Occipital lobe (tissue), 2 donors: ENCODE measurements around the gene CADM3. TPM values are rescaled to one million over a fixed set of nuclear protein-coding genes. Genes with fewer than 3 reads are reported as not detected.
A peak's percentile ranks its signal among the peaks of the same experiment; 100 is the strongest.

Source experiments
- DNase-seq: peaks from one replicate; lab custom pipeline; 2025; lab: John Stamatoyannopoulos, UW
- total RNA-seq: library from RNA; depleted of rRNA; stranded (reverse); fragments of >200 nt; gene quantifications from one replicate; pipeline ENCODE4 v1.2.3, GENCODE V29; 2014

Gene CADM3
- total RNA-seq, 1 donor from 2014 or later = 112 TPM

DNA sequence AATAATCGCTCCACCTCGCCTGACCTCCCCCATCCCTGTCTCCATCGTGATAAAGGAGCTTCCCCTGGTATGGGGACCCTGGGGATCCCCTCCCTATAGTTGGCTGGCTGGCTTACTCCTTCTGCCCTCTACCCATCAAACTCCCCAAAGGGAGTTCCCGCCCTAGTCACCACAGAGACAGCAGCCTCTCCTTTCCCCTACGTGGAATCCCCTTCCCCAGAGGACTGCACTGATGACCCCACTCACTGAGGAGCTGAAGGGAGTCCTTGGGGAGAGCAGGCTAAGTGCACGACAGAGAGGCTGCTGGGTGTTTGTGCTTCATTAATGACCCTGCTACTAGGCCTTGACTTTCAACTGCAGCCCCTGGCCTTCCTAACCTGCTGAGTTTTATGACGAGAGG is 1.9 kb downstream of the CADM3 start:
- no peak for DNase-seq

GRCh38 chr1:159175571-159175970 is 4.2 kb downstream of the CADM3 start:
- DNase-seq = no peak

- DNase-seq = no peak
Measured at GRCh38 chr1:159177272-159177907, 6.0 kb downstream of the CADM3 start.

- DNase-seq = no peak
Measured at GRCh38 chr1:159179906-159180305, 8.5 kb downstream of the CADM3 start.

DNA sequence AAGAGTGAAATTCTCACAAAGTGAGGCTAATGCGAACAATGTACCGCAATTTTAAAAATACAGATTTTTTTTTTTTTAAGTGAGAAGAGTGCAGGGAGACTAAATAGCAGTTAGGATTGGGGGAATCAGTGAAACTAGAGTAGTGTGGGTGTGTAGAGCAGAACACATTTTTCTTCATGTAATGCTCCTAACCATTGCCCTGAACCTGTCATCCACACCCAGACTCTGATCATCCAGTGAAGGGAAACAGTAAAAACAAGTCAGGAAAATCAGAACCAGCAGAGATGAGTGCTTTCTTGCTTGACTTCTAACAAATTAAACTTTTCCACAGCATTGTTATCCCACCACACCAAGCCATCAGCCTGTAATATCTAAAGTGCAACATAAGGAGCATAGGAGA is 9.1 kb downstream of the CADM3 start:
- DNase-seq = no peak

DNA sequence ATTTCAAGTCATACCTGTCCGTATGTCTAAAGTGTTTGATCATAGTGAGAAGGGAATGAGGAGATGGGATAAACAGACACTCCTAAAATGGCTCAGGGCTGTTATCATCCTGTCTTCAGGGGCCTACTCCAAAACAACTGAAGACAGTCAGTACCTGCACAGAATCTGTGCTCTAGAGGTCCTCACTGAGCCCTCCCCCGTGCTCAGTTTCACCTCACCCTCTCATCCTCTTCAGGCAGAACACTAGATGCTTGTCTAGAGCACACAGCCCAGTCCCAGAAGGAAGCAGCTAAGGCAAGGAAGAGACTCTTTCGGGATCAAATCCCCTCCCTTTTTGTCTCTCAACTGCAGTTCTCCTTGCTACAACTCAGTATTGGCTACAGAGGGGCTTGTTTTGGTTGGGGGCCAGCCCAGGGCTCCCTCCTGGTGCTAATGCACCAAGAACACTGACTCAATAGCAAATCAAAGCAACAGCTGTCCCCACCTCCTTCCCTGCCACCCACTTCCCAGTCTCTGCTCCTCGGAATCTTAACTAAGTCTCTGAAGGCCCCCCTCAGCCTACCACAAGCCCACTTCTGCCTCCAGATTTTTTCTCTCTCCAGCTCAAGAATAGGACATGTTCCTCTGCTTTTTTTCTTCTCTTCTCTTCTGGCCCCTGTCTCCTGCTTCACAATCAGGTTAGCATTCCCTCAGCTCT is 10.1 kb downstream of the CADM3 start:
- DNase-seq = no peak

GRCh38 chr1:159184201-159184600 is 12.8 kb downstream of the CADM3 start:
- DNase-seq = no peak

- DNase-seq = no peak
Measured at GRCh38 chr1:159185121-159185520, 13.7 kb downstream of the CADM3 start.

GRCh38 chr1:159187033-159187432 is 15.6 kb downstream of the CADM3 start:
- no peak for DNase-seq

DNA sequence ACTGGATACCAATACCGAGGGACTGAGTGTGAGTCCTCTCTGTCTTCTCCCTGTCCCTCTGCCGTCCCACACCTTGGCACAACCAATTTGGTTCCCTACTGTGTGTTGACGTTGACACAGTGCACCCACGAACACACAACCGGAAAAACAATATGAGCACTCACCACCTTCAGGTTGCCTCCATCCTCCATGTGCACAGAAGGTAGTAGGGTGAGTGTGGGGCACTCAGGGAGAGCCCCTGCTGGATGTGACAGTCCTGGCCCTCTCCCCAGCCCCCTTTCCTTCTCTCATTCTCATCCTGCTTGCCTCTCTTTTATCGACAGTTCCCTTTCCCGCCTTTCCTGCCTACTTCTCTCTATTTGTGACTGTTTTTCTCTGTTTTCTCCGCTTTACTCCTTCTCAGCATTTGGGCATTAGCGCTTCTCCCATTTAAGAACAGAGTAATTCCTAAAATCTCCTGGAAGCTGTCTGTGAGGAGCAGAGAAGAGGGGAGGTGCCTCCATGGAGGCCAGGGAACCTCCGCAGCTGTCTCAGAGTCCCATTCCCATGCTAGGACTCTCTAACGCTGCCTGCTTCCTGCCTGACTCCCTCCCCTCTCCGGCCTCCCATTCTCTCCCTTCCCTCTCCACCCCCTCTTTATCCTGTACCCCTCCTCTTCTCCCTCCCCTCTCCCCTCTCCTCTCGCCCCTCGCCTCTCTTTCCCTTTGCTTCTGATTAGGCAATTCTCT is 16.4 kb downstream of the CADM3 start:
- no peak for DNase-seq

- no peak for DNase-seq
Measured at GRCh38 chr1:159188375-159188788, 17.0 kb downstream of the CADM3 start.

GRCh38 chr1:159190441-159190840 is 19.0 kb downstream of the CADM3 start:
- no peak for DNase-seq

GRCh38 chr1:159196543-159196942 is 25.1 kb downstream of the CADM3 start:
- no peak for DNase-seq

DNA sequence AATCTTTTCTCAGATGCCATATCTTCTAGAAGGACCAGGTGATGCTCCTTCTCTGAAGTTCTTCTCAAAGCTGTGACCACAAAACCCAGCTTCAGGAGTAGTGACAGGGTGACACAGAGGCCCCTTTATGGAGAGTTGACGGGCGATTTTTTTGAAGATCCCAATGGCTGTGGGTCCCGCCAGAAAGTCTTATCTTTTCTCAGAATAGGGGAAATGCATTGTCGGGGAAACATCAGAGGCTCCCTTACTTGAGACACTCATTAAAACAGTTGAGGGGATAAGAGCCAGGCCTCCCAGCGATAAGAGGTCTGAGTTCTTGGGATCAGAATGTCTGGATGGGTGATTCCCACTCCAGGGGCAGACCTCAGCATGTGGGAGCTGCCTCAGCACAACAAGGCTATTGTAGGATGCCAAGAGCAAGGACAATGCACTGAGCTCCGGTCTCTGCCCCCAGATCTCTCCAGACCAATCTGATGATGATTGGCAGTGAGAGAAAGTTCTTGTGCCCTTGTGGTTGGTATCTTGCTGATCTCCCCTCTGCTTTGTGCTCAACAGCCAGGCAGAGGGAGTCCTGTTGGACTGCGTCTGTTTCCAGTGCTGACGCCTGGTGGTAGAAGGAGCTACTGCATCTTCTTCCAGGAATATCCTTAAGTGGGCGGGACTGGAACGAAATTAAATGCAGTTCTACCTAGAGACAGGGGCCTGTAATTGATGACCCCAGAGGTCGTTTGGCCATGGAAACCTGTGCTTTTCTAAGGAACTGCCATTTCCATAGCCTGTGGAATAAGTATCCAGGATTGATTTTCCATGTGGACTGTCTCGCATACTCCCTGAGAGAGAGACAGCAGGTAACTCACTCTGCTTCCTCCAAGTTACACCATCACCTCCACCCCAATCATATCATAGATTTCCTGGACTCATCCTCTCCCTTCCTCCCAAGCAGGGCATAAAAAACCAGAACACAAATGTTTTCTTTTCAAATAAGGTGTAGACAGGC is 26.4 kb downstream of the CADM3 start:
- DNase-seq = peak; percentile 63

DNA sequence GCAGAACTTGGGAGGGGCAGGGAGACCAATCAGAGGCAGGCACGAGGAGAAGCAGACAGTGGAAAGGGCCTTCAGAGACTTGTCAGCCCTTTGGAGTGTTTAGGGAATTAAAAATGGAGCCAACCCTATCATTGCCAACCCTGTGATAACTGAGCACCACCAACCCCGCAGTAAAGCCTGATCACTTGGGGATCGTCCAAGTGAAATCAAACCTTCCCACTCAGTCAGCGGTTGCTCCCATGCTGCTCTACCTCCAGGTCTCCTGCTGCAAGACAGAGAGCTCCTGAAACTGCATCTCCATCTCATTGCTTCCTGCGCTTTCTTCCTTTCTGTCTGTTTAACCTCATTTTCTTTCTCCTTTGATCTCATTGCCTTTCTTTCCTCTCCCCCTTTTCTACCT is 28.5 kb downstream of the CADM3 start:
- no peak for DNase-seq

DNA sequence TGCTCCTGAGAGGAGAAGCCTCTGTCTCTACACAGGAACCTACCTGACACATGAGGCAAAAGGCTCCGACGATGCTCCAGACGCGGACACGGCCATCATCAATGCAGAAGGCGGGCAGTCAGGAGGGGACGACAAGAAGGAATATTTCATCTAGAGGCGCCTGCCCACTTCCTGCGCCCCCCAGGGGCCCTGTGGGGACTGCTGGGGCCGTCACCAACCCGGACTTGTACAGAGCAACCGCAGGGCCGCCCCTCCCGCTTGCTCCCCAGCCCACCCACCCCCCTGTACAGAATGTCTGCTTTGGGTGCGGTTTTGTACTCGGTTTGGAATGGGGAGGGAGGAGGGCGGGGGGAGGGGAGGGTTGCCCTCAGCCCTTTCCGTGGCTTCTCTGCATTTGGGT is 29.4 kb downstream of the CADM3 start:
- no peak for DNase-seq

GRCh38 chr1:159201642-159202041 is 30.2 kb downstream of the CADM3 start:
- no peak for DNase-seq

GRCh38 chr1:159203610-159204009 is 32.2 kb downstream of the CADM3 start:
- no peak for DNase-seq

- peak; percentile 21 for DNase-seq
Measured at GRCh38 chr1:159204161-159205141, 33.0 kb downstream of the CADM3 start, which contains the start of gene ACKR1. ACKR1 (plus strand) TSS chr1:159204875; CDS start chr1:159204960, 85 bp downstream.

DNA sequence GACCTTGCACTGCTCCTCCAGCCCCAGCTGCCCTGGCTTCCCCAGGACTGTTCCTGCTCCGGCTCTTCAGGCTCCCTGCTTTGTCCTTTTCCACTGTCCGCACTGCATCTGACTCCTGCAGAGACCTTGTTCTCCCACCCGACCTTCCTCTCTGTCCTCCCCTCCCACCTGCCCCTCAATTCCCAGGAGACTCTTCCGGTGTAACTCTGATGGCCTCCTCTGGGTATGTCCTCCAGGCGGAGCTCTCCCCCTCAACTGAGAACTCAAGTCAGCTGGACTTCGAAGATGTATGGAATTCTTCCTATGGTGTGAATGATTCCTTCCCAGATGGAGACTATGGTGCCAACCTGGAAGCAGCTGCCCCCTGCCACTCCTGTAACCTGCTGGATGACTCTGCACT is 33.8 kb downstream of the CADM3 start:
- no peak for DNase-seq
